GF-D8 (cell line): ENCODE results near the gene EML3.

Experiments
- DNase-seq: peaks from one replicate; lab custom pipeline; 2025; lab: John Stamatoyannopoulos, UW

EML3 gene

GRCh38 chr11:62553080-62553838, 59.3 kb downstream of the EML3 start:
- peak; percentile 67 for DNase-seq

GRCh38 chr11:62552485-62553079, 60.0 kb downstream of the EML3 start:
- no peak for DNase-seq
